Measurements from ENCODE around the gene CUBN. TPM values are rescaled to one million over a fixed set of nuclear protein-coding genes. Genes with fewer than 3 reads are reported as not detected.

Gene CUBN
- total RNA-seq, 1 experiment from 2014 or later: 0.34 TPM

GRCh38 chr10:17035446-17035845 is 94.2 kb downstream of the CUBN start:
- Histone ChIP-seq H3K36me3 (no peaks in the 10 kb centered on the region), H3K27me3 (no peaks in the 10 kb centered on the region), H3K9me3 (replicated peaks) (no peaks in the 10 kb centered on the region), H3K4me3 (no peak overlapping the region), H3K27ac (no peak overlapping the region), H3K4me1 (no peaks in the 10 kb centered on the region)
- DNase-seq: no peak

- no peak overlapping the region for H3K27ac ChIP-seq
- no peaks in the 10 kb centered on the region for H3K27me3 ChIP-seq
- no peak for DNase-seq
- no peaks in the 10 kb centered on the region for H3K36me3 ChIP-seq
- no peaks in the 10 kb centered on the region for H3K9me3 ChIP-seq (replicated peaks)
- H3K4me1 ChIP-seq: peaks cover 10% of the 10 kb centered on the region
- no peak overlapping the region for H3K4me3 ChIP-seq
These were observed 95.9 kb downstream of the CUBN start for GRCh38 chr10:17033529-17034260.

DNA sequence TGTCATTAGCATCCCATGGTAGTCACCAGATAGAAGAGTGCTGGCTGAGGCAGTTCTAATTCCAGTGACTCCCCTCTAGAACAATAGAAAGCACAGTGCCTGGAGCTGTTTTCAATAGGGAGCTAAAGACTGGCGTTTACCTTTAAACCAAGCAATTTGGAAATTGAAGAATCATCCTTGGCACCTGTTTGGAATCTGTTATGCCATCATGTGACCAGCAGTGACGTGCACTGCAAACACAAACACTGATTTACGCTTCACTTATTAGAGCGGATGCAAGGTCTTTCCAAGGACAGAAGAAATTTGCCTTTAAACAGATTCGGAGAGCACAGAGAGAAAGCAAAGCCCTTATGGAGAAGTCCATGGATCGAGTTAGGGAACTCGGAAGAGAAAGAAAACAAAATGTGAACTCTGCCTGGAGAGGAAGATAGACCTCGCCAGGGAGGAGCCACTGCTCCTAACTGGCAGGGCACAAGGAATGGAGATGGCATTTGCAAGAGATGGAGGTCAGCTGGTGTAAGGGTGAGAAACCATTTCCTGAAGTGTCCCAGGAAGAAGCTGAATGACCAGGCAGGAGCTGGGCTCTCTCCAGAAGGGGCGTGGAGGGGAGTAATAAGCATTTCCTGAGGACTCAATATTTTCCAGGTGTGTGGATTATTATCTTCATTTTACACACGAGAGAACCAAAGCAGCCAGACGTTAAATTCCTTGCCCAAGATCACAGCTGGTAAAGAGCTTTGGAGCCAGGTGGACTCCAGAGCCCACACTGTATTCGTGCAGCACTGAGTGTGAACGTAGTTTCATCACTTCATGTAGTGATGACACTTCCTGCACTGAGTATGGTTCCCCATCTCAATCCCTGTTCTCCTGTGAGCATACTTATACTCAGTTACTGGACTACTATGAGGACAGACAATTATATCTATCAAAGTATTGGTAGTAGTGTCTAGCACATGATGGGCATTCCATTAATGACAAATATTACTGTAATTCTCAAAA is 97.7 kb downstream of the CUBN start:
- DNase-seq: no peak
- Histone ChIP-seq H3K4me3 (no peak overlapping the region), H3K9me3 (replicated peaks) (no peaks in the 10 kb centered on the region), H3K27me3 (no peaks in the 10 kb centered on the region), H3K4me1 (peaks cover 10% of the 10 kb centered on the region), H3K36me3 (no peaks in the 10 kb centered on the region), H3K27ac (no peak overlapping the region)

- H3K4me3 ChIP-seq: peak overlapping the region; percentile 51
- no peaks in the 10 kb centered on the region for H3K36me3 ChIP-seq
- peaks cover 24% of the 10 kb centered on the region for H3K4me1 ChIP-seq
- H3K27ac ChIP-seq: peak overlapping the region; percentile 72
- H3K9me3 ChIP-seq (replicated peaks): no peaks in the 10 kb centered on the region
- DNase-seq: peak; percentile 60 to 77
- no peaks in the 10 kb centered on the region for H3K27me3 ChIP-seq
These were observed 99.9 kb downstream of the CUBN start for GRCh38 chr10:17029581-17030271.

DNA sequence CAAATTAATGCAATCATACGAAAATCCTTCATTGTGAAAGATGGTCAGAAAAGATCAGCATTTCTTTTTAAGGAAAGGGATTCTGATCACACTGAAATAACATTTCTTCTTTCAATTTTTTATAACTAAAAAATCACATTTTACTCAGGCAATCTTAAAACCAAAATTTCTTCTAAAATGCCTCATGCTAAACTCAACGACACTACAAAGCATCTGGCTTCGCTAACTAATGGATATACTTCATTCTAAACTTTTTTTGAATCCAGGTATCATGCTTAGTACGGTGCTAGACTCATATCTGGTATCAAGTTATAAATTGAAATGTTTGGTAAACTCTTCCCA is 100.4 kb downstream of the CUBN start:
- H3K27me3 ChIP-seq: no peaks in the 10 kb centered on the region
- H3K36me3 ChIP-seq: no peaks in the 10 kb centered on the region
- H3K4me1 ChIP-seq: peaks cover 27% of the 10 kb centered on the region
- no peaks in the 10 kb centered on the region for H3K9me3 ChIP-seq (replicated peaks)
- H3K27ac ChIP-seq: peak overlapping the region; percentile 72
- peak overlapping the region; percentile 51 for H3K4me3 ChIP-seq
- no peak for DNase-seq

GRCh38 chr10:17028798-17029197 is 100.8 kb downstream of the CUBN start:
- H3K9me3 ChIP-seq (replicated peaks): no peaks in the 10 kb centered on the region
- peak overlapping the region; percentile 51 for H3K4me3 ChIP-seq
- no peaks in the 10 kb centered on the region for H3K27me3 ChIP-seq
- peak overlapping the region; percentile 72 for H3K27ac ChIP-seq
- H3K36me3 ChIP-seq: no peaks in the 10 kb centered on the region
- peaks cover 31% of the 10 kb centered on the region for H3K4me1 ChIP-seq
- DNase-seq: no peak

- peaks cover 44% of the 10 kb centered on the region for H3K4me1 ChIP-seq
- no peak for DNase-seq
- H3K27ac ChIP-seq: no peak overlapping the region
- H3K4me3 ChIP-seq: no peak overlapping the region
- H3K27me3 ChIP-seq: no peaks in the 10 kb centered on the region
- no peaks in the 10 kb centered on the region for H3K36me3 ChIP-seq
- no peaks in the 10 kb centered on the region for H3K9me3 ChIP-seq (replicated peaks)
These were observed 102.7 kb downstream of the CUBN start for GRCh38 chr10:17026686-17027485.

DNA sequence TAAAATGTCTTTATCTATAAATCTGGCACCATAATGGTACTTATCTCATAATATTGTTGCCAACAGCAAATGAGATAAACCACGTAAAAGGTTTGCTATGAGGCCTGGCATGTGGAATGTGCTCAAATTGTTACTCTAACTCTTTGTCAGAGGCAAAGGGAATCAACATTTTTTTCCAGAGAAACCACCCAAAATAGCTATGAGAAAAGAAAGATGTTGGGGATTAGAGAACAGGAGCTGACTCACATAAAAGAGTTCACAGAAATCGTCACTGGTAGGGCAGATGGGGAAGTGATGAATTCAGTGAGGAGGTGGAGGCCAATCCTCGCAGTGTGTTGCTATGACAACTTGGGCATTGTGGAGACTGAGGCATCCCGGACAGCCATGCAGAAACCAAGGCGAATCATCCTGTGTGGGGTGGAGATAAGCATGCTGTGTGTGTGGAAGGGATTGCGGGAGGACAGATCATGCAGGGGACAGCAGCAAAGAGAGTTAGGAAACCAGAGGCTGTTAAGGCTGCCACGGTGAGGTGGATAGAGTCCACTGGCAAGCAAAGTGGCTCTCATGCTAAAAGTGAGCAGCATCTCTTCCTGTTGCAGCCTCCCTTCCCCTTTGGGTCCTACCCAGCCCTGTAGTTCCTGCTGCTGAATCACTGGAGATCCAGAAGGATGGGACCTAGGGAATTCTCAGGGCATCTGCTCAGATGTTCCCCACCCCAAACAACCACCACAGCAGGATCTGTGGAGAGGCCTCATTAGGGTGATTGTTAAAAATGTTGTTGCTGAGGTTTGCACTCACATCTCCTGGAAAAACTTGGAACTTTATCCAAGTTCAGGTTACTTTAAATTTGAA is 103.9 kb downstream of the CUBN start:
- Histone ChIP-seq H3K27ac (peak overlapping the region; percentile 2; the same call in 1 of the 2 replicates), H3K36me3 (no peaks in the 10 kb centered on the region), H3K27me3 (no peaks in the 10 kb centered on the region), H3K9me3 (replicated peaks) (no peaks in the 10 kb centered on the region), H3K4me3 (no peak overlapping the region), H3K4me1 (peaks cover 50% of the 10 kb centered on the region)
- DNase-seq: peak; percentile 49 to 53

DNA sequence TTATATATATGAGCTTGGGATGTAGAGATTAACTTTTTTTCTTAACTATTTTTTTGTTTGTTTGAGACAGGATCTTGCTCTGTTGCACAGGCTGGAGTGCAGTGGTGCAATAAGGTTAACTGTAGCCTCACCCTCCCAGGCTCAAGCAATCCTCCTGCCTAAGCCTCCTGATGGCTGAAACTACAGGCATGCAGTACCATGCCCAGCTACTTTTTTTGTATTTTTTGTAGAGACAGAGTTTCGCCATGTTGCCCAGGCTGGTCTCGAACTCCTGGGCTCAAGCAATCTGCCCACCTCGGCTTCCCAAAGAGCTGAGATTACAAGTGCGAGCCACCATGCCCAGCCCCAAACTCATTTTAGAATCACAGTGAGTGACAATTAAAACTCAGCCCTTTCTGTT is 105.2 kb downstream of the CUBN start:
- Histone ChIP-seq H3K36me3 (no peaks in the 10 kb centered on the region), H3K4me1 (peaks cover 56% of the 10 kb centered on the region), H3K9me3 (replicated peaks) (no peaks in the 10 kb centered on the region), H3K27me3 (no peaks in the 10 kb centered on the region), H3K4me3 (no peak overlapping the region), H3K27ac (peak overlapping the region; percentile 73; the same call in 1 of the 2 replicates)
- no peak for DNase-seq

DNA sequence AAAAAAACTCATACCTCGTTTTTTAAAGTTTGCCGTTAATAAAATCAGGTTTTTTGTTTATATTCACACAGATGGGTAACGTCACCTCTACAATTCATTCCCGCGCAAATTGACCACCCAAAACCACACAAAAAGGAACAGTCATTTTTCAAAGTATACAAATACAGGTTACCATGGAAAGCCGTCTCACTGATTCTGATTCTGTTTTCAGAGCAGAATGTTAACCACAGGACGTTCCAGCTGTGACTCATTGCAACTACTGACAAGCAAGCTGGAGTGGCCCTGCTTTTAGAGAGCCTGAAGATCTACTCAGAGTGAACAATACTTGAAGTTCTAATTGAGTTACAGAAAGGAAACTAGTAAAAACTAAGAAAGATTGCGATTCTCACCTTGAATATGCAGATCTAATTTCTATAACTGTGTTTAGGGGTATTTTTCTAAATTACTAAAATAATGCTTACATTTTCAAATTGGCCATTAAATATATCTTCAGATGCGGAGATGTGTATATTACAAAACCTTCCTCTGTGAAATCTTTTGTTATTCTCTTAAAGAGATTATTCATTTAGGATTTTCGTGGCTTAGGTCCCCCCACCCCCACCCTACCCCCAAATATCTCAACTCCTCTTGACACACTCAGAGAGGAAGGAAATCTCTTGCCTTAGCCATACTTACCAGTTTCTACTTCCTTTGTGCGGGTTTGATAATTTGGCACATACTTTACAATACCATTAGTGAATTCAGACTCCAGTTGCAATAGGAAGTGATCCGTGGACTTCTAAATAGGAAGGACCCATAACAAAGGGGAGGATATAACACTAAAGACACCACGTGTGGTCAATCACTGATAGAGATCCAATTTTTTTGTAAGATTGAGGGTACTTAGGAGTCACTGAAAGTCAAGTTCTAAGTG is 106.0 kb downstream of the CUBN start:
- H3K4me1 ChIP-seq: peaks cover 51% of the 10 kb centered on the region
- peak overlapping the region; percentile 73 for H3K27ac ChIP-seq
- DNase-seq: peak; percentile 80 to 83
- no peaks in the 10 kb centered on the region for H3K27me3 ChIP-seq
- no peaks in the 10 kb centered on the region for H3K9me3 ChIP-seq (replicated peaks)
- peak overlapping the region; percentile 39 for H3K4me3 ChIP-seq
- no peaks in the 10 kb centered on the region for H3K36me3 ChIP-seq

- peak overlapping the region; percentile 73 for H3K27ac ChIP-seq
- DNase-seq: peak in 1 of 2 experiments; percentile 41
- peak overlapping the region; percentile 39 for H3K4me3 ChIP-seq
- H3K4me1 ChIP-seq: peaks cover 51% of the 10 kb centered on the region
- H3K27me3 ChIP-seq: no peaks in the 10 kb centered on the region
- H3K9me3 ChIP-seq (replicated peaks): no peaks in the 10 kb centered on the region
- no peaks in the 10 kb centered on the region for H3K36me3 ChIP-seq
These were observed 106.7 kb downstream of the CUBN start for GRCh38 chr10:17022896-17023295.

GRCh38 chr10:17022466-17022825 is 107.2 kb downstream of the CUBN start:
- H3K4me1 ChIP-seq: peaks cover 51% of the 10 kb centered on the region
- DNase-seq: peak in 1 of 2 experiments; percentile 53
- no peaks in the 10 kb centered on the region for H3K9me3 ChIP-seq (replicated peaks)
- H3K36me3 ChIP-seq: no peaks in the 10 kb centered on the region
- H3K27me3 ChIP-seq: no peaks in the 10 kb centered on the region
- H3K4me3 ChIP-seq: peak overlapping the region; percentile 39
- peak overlapping the region; percentile 73 for H3K27ac ChIP-seq
